ENCODE results near the gene DCHS1.

DNA sequence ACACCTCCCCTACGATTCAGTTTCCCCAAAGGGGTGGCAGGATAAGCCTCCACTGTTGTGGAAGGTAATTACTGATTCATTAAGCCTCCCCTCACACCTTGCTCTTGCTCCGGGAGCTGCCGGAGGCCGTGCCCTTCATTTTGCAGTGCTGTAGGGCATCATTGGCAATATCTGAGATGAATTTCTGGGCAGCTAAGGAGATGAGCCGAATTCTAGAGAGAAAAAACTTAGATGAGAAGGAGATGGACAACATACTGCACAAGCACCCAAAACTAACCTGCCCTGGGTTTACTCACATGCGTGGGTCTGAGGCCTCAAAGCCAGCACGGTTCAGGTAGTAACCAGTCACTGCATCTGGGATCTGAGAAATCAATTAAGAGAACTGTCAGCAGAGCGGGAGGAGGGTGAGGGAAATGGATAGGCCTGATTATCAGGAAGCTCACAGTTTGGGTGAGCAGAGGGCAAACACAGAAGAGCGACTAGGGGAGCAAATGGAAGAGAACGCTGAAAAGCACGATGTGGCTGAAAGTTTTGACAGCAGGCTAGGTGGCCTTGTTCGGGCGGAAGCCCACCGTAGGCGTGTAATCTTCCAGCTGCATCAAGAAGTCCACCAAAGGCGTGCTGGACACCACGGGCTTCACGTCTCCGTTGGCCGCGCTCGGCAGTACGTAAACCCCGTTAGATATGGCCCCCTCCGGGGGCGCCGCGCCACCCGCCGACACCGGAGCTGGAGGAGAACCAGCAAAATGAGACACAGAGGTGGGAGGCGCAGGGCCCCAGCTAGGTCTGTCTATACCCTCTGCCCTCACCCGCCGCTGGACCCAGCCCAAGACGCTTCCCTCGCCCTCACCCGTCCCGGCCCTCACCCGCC is 44.3 kb downstream of the DCHS1 start:
- TF ChIP-seq FOXJ3 (CRISPR knock-in tag; IDR thresholded peaks at IDR 0.05; ENCODE audit: borderline replicate concordance): no peak
- TF ChIP-seq, protein P1, sequence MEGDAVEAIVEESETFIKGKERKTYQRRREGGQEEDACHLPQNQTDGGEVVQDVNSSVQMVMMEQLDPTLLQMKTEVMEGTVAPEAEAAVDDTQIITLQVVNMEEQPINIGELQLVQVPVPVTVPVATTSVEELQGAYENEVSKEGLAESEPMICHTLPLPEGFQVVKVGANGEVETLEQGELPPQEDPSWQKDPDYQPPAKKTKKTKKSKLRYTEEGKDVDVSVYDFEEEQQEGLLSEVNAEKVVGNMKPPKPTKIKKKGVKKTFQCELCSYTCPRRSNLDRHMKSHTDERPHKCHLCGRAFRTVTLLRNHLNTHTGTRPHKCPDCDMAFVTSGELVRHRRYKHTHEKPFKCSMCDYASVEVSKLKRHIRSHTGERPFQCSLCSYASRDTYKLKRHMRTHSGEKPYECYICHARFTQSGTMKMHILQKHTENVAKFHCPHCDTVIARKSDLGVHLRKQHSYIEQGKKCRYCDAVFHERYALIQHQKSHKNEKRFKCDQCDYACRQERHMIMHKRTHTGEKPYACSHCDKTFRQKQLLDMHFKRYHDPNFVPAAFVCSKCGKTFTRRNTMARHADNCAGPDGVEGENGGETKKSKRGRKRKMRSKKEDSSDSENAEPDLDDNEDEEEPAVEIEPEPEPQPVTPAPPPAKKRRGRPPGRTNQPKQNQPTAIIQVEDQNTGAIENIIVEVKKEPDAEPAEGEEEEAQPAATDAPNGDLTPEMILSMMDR (IDR thresholded peaks at IDR 0.05): no peak
- TF ChIP-seq, protein P2, sequence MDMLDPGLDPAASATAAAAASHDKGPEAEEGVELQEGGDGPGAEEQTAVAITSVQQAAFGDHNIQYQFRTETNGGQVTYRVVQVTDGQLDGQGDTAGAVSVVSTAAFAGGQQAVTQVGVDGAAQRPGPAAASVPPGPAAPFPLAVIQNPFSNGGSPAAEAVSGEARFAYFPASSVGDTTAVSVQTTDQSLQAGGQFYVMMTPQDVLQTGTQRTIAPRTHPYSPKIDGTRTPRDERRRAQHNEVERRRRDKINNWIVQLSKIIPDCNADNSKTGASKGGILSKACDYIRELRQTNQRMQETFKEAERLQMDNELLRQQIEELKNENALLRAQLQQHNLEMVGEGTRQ (CRISPR knock-in tag; IDR thresholded peaks at IDR 0.05): no peak
- no peak for TF ChIP-seq ZNF263 (CRISPR knock-in tag; IDR thresholded peaks at IDR 0.05; ENCODE audit: low read depth)
- TF ChIP-seq, protein P3, sequence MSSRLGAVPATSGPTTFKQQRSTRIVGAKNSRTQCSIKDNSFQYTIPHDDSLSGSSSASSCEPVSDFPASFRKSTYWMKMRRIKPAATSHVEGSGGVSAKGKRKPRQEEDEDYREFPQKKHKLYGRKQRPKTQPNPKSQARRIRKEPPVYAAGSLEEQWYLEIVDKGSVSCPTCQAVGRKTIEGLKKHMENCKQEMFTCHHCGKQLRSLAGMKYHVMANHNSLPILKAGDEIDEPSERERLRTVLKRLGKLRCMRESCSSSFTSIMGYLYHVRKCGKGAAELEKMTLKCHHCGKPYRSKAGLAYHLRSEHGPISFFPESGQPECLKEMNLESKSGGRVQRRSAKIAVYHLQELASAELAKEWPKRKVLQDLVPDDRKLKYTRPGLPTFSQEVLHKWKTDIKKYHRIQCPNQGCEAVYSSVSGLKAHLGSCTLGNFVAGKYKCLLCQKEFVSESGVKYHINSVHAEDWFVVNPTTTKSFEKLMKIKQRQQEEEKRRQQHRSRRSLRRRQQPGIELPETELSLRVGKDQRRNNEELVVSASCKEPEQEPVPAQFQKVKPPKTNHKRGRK (CRISPR knock-in tag; IDR thresholded peaks at IDR 0.05; ENCODE audit: borderline replicate concordance): no peak
- TF ChIP-seq ZNF232 (CRISPR knock-in tag; IDR thresholded peaks at IDR 0.05): no peak
- TF ChIP-seq, protein P4, sequence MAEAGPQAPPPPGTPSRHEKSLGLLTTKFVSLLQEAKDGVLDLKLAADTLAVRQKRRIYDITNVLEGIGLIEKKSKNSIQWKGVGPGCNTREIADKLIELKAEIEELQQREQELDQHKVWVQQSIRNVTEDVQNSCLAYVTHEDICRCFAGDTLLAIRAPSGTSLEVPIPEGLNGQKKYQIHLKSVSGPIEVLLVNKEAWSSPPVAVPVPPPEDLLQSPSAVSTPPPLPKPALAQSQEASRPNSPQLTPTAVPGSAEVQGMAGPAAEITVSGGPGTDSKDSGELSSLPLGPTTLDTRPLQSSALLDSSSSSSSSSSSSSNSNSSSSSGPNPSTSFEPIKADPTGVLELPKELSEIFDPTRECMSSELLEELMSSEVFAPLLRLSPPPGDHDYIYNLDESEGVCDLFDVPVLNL (CRISPR knock-in tag; IDR thresholded peaks at IDR 0.05; ENCODE audit: borderline replicate concordance, low read depth): no peak
- TF ChIP-seq, protein P5, sequence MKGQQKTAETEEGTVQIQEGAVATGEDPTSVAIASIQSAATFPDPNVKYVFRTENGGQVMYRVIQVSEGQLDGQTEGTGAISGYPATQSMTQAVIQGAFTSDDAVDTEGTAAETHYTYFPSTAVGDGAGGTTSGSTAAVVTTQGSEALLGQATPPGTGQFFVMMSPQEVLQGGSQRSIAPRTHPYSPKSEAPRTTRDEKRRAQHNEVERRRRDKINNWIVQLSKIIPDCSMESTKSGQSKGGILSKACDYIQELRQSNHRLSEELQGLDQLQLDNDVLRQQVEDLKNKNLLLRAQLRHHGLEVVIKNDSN (CRISPR knock-in tag; IDR thresholded peaks at IDR 0.05): no peak
